Psoas muscle (tissue), 8 donors: ENCODE results near the gene IRX6. TPM values are rescaled to one million over a fixed set of nuclear protein-coding genes. Genes with fewer than 3 reads are reported as not detected.

ENCODE experiments used
- ATAC-seq, 4 donors: fragments of 200-7000 bp; cut with Tn5 transposase; one replicate each; pipeline ENCODE4 v1.9.1; 2020; ENCODE audit warnings: moderate library complexity in 3 of 4, mild to moderate bottlenecking in 2 of 4
- DNase-seq, 2 donors: peaks; one replicate each; pipeline ENCODE4 v3.0.0-alpha.2; 2020
- H3K27ac ChIP-seq: fragments of 200-600 bp; one replicate; pipeline ENCODE4 v1.8.0; 2022
- H3K27me3 ChIP-seq, 3 donors: fragments of 200-600 bp in 1 of 3; one replicate each; pipeline versions ENCODE4 v1.6.1 to v1.8.0; 2013 to 2022; ENCODE audit warnings: low read length in 2 of 3, mild to moderate bottlenecking in 2 of 3, moderate library complexity in 1 of 3; ENCODE audit not compliant: insufficient read depth in 3 of 3
- H3K36me3 ChIP-seq, 2 donors: fragments of 200-600 bp in 1 of 2; one replicate each; pipeline versions ENCODE4 v1.6.1 to v1.8.0; 2013 to 2022; ENCODE audit warnings: low read depth in 1 of 2, mild to moderate bottlenecking in 1 of 2, moderate library complexity in 1 of 2; ENCODE audit not compliant: insufficient read depth in 1 of 2
- H3K4me1 ChIP-seq: fragments of 200-600 bp; one replicate; pipeline ENCODE4 v1.8.0; 2022
- H3K4me3 ChIP-seq: fragments of 200-600 bp; one replicate; pipeline ENCODE4 v1.8.0; 2022; ENCODE audit warnings: mild to moderate bottlenecking
- H3K9me3 ChIP-seq: fragments of 200-600 bp; one replicate; pipeline ENCODE4 v1.8.0; 2022
- CTCF ChIP-seq: fragments of 200-600 bp; IDR thresholded peaks from one replicate; pipeline ENCODE4 v1.8.0; 2022; ENCODE audit warnings: antibody characterized with exemption
- WGBS, 3 donors: extraction: QIAGEN DNeasy Blood & Tissue Kit; methylation state at CpG; one replicate each; pipeline versions ENCODE4 v1.1.6 to v1.1.7; 2013; 5-methylcytosine and 5-hydroxymethylcytosine counted together
- intact Hi-C, 2 donors: fragments of 100-400 bp; cut with DNase I; formaldehyde crosslinking; loops; one replicate each; pipeline versions ENCODE4 v1.11.0 to v1.14.2; 2022
- polyA plus RNA-seq, 3 donors: library from polyadenylated mRNA; stranded (reverse); fragments of 200-250 nt; gene quantifications; one replicate each; pipeline ENCODE4 v1.2.3, GENCODE V29; 2013
- total RNA-seq, 4 donors: library from RNA; stranded (reverse); fragmentation: NEBNext Ultra II Directional in 2 of 4; extraction: Animal tissue kit (Norgen Biotek cat#: 25700) in 2 of 4; gene quantifications; one replicate each; pipeline versions ENCODE4 v1.2.1 to v1.2.4, GENCODE V29; 2021 to 2023
- donor health status: healthy with polysubstance abuse.
- donor health status: DM: no; HTN: no; CAD: no; lungs with moderate emphysema.
- donor health status: Bipolar disorder and iron deficiency.
- donor health status: healthy.
- donor health status: DM: yes; HTN: yes; CAD: no.
- donor health status: DM: no; HTN: no; CAD: no.
- donor health status: DM: no; HTN: no; CAD: no.
- donor health status: DM: yes; HTN: yes; CAD: no.

IRX6 gene
- total and polyA plus RNA-seq, 7 donors = 0.32 to 6.1 (median 1.0) TPM

GRCh38 chr16:55277536-55277935 lies 46.5 kb upstream of the IRX6 start:
- Histone ChIP-seq H3K36me3 (no peaks in the 10 kb centered on the region), H3K4me3 (no peak overlapping the region), H3K27ac (no peak overlapping the region), H3K9me3 (no peaks in the 10 kb centered on the region), H3K4me1 (peaks cover 4% of the 10 kb centered on the region), H3K27me3 (no peaks in the 10 kb centered on the region)
- DNase-seq (no peak), ATAC-seq (no peak)
- 85 to 100% (median 92%) methylated on average over 1 of the region's 1 CpG for WGBS, 3 donors
- intact Hi-C loops = no loop called here
- no peak for TF ChIP-seq CTCF

- no peak overlapping the region for H3K27ac ChIP-seq
- TF ChIP-seq CTCF = no peak
- H3K27me3 ChIP-seq = no peaks in the 10 kb centered on the region
- H3K36me3 ChIP-seq = no peaks in the 10 kb centered on the region
- no peaks in the 10 kb centered on the region for H3K4me1 ChIP-seq
- DNase-seq = no peak
- intact Hi-C loops = no loop called here
- H3K4me3 ChIP-seq = no peak overlapping the region
- ATAC-seq = no peak
- 59 to 61% (median 59%) methylated on average over 6 of the region's 6 CpGs for WGBS, 3 donors
- H3K9me3 ChIP-seq = no peaks in the 10 kb centered on the region
These were observed 44.4 kb upstream of the IRX6 start for GRCh38 chr16:55279598-55279997.

GRCh38 chr16:55280587-55280986 lies 43.4 kb upstream of the IRX6 start:
- intact Hi-C loops = loop anchor here in 1 of 2 donors (10.0 kb wide), 1 partner anchor 64 kb away; no protein-coding TSS in a partner anchor
- Histone ChIP-seq H3K27ac (no peak overlapping the region), H3K36me3 (no peaks in the 10 kb centered on the region), H3K4me1 (no peaks in the 10 kb centered on the region), H3K9me3 (no peaks in the 10 kb centered on the region), H3K4me3 (no peak overlapping the region), H3K27me3 (no peaks in the 10 kb centered on the region)
- ATAC-seq (peak in 1 of 4 donors; percentile 17), DNase-seq (no peak)
- TF ChIP-seq CTCF = no peak
- 25 to 47% (median 33%) methylated on average over 4 of the region's 4 CpGs for WGBS, 3 donors

- 52 to 65% (median 57%) methylated on average over 1 of the region's 1 CpG for WGBS, 3 donors
- no peak for TF ChIP-seq CTCF
- Histone ChIP-seq H3K27me3 (no peaks in the 10 kb centered on the region), H3K4me3 (no peak overlapping the region), H3K4me1 (no peaks in the 10 kb centered on the region), H3K9me3 (no peaks in the 10 kb centered on the region), H3K27ac (no peak overlapping the region), H3K36me3 (no peaks in the 10 kb centered on the region)
- intact Hi-C loops = loop anchor here in 1 of 2 donors (10.0 kb wide), 1 partner anchor 62 kb away; no protein-coding TSS in a partner anchor
- DNase-seq (no peak), ATAC-seq (no peak)
These were observed 41.6 kb upstream of the IRX6 start for GRCh38 chr16:55282441-55282840.
